Hepatocyte (in vitro differentiated cells): ENCODE results near the gene CTLA4. TPM values are rescaled to one million over a fixed set of nuclear protein-coding genes. Genes with fewer than 3 reads are reported as not detected.

Experiments used
- DNase-seq: peaks from one replicate; pipeline ENCODE4 v3.0.0-alpha.2; 2016; ENCODE audit warnings: low spot score
- H2AFZ ChIP-seq: fragments of 200-600 bp; sonication (generic); 2 replicates; pipeline ENCODE4 v1.6.0; 2016; ENCODE audit warnings: antibody characterized with exemption, mild to moderate bottlenecking
- H3K27ac ChIP-seq: fragments of 200-600 bp; sonication (generic); 2 replicates; pipeline ENCODE4 v1.5.1; 2016; ENCODE audit warnings: mild to moderate bottlenecking
- H3K27me3 ChIP-seq: fragments of 200-600 bp; sonication (generic); 2 replicates; pipeline ENCODE4 v1.6.1; 2016
- H3K36me3 ChIP-seq: fragments of 200-600 bp; sonication (generic); replicated peaks from 2 replicates; pipeline ENCODE4 v1.5.1; 2016; ENCODE audit warnings: low read depth; ENCODE audit not compliant: insufficient read depth
- H3K4me1 ChIP-seq: fragments of 200-600 bp; sonication (generic); 2 replicates; pipeline ENCODE4 v1.5.1; 2016; ENCODE audit warnings: mild to moderate bottlenecking, moderate library complexity; ENCODE audit not compliant: insufficient read depth
- H3K4me2 ChIP-seq: fragments of 200-600 bp; sonication (generic); 2 replicates; pipeline ENCODE4 v1.6.0; 2016
- H3K4me3 ChIP-seq: fragments of 200-600 bp; sonication (generic); 2 replicates; pipeline ENCODE4 v1.5.1; 2016; ENCODE audit warnings: mild to moderate bottlenecking
- H3K79me2 ChIP-seq: fragments of 200-600 bp; sonication (generic); 2 replicates; pipeline ENCODE4 v1.6.0; 2017; ENCODE audit warnings: mild to moderate bottlenecking
- H3K9me2 ChIP-seq: fragments of 200-600 bp; sonication (generic); replicated peaks from 2 replicates; pipeline ENCODE4 v1.6.0; 2017; ENCODE audit warnings: mild to moderate bottlenecking; ENCODE audit not compliant: insufficient read depth
- H3K9me3 ChIP-seq: fragments of 200-600 bp; sonication (generic); 2 replicates; pipeline ENCODE4 v1.5.1; 2016; ENCODE audit warnings: low read depth, mild to moderate bottlenecking
- H4K20me1 ChIP-seq: fragments of 200-600 bp; sonication (generic); 2 replicates; pipeline ENCODE4 v1.6.0; 2016; ENCODE audit warnings: mild to moderate bottlenecking; ENCODE audit not compliant: insufficient read depth, poor library complexity, severe bottlenecking
- CTCF ChIP-seq: fragments of 200-600 bp; sonication (generic); IDR thresholded peaks from 2 replicates; pipeline ENCODE4 v1.5.1; 2016; ENCODE audit warnings: antibody characterized with exemption, mild to moderate bottlenecking; ENCODE audit not compliant: poor library complexity
- EZH2 ChIP-seq: fragments of 200-600 bp; sonication (generic); IDR thresholded peaks from 2 replicates; pipeline ENCODE4 v1.6.1; 2016; ENCODE audit warnings: antibody characterized with exemption, mild to moderate bottlenecking, borderline replicate concordance
- EZH2phosphoT487 ChIP-seq: fragments of 200-600 bp; sonication (generic); IDR thresholded peaks from one replicate; pipeline ENCODE4 v1.6.1; 2018; ENCODE audit warnings: antibody characterized with exemption, mild to moderate bottlenecking, low read depth, moderate library complexity; ENCODE audit not compliant: unreplicated experiment, severe bottlenecking
- WGBS: methylation state at CpG from one replicate; pipeline ENCODE4 v1.1.6; 2016; ENCODE audit warnings: low lambda C conversion rate; ENCODE audit errors: missing lambda C conversion rate; 5-methylcytosine and 5-hydroxymethylcytosine counted together
- polyA plus RNA-seq: library from polyadenylated mRNA; unstranded; fragments of >200 nt; fragmentation: Nextera tagmentation; extraction: Ambion mirVana; gene quantifications from 2 replicates; pipeline ENCODE4 v1.2.1, GENCODE V29; 2016
- total RNA-seq: library from RNA; depleted of rRNA; stranded (reverse); fragments of >200 nt; gene quantifications from 2 replicates; pipeline ENCODE4 v1.2.3, GENCODE V29; 2014

CTLA4 gene
- total and polyA plus RNA-seq, 2 experiments from 2014 or later = not detected

- no peak overlapping the region for H3K4me2 ChIP-seq
- H3K27ac ChIP-seq = no peak overlapping the region
- H3K4me3 ChIP-seq = no peak overlapping the region
- DNase-seq = no peak
- no peaks in the 10 kb centered on the region for H3K4me1 ChIP-seq
- peaks cover 3% of the 10 kb centered on the region for H3K27me3 ChIP-seq
- 94% methylated on average over 2 of the region's 2 CpGs for WGBS
- no peaks in the 10 kb centered on the region for H4K20me1 ChIP-seq
- H3K36me3 ChIP-seq = no peaks in the 10 kb centered on the region
- no peaks in the 10 kb centered on the region for H3K9me2 ChIP-seq
- no peaks in the 10 kb centered on the region for H3K9me3 ChIP-seq
- no peak for TF ChIP-seq CTCF
- no peak for TF ChIP-seq EZH2phosphoT487
- TF ChIP-seq EZH2 = no peak
- no peak overlapping the region for H2AFZ ChIP-seq
- H3K79me2 ChIP-seq = no peaks in the 10 kb centered on the region
Measured at GRCh38 chr2:203820969-203821368, 46.6 kb upstream of the CTLA4 start.

GRCh38 chr2:203822240-203822639 is 45.3 kb upstream of the CTLA4 start:
- Histone ChIP-seq H3K9me3 (no peaks in the 10 kb centered on the region), H3K27ac (no peak overlapping the region), H3K4me1 (no peaks in the 10 kb centered on the region), H4K20me1 (no peaks in the 10 kb centered on the region), H3K79me2 (no peaks in the 10 kb centered on the region), H3K4me2 (no peak overlapping the region), H3K4me3 (no peak overlapping the region), H3K9me2 (no peaks in the 10 kb centered on the region), H3K36me3 (no peaks in the 10 kb centered on the region), H2AFZ (no peak overlapping the region), H3K27me3 (peaks cover under 1% of the 10 kb centered on the region)
- no peak for TF ChIP-seq EZH2phosphoT487
- no peak for DNase-seq
- 92% methylated on average over 6 of the region's 6 CpGs for whole genome bisulfite sequencing

GRCh38 chr2:203823173-203823572 is 44.4 kb upstream of the CTLA4 start:
- TF ChIP-seq EZH2 (no peak), CTCF (no peak), EZH2phosphoT487 (no peak)
- no peaks in the 10 kb centered on the region for H3K9me2 ChIP-seq
- no peaks in the 10 kb centered on the region for H3K36me3 ChIP-seq
- no peaks in the 10 kb centered on the region for H4K20me1 ChIP-seq
- no peak for DNase-seq
- no peaks in the 10 kb centered on the region for H3K4me1 ChIP-seq
- no peaks in the 10 kb centered on the region for H3K79me2 ChIP-seq
- H3K27me3 ChIP-seq = no peaks in the 10 kb centered on the region
- no peaks in the 10 kb centered on the region for H3K9me3 ChIP-seq
- WGBS = 91% methylated on average over 3 of the region's 3 CpGs
- H3K27ac ChIP-seq = no peak overlapping the region
- H3K4me2 ChIP-seq = no peak overlapping the region
- no peak overlapping the region for H3K4me3 ChIP-seq
- no peak overlapping the region for H2AFZ ChIP-seq

GRCh38 chr2:203824057-203824456 is 43.5 kb upstream of the CTLA4 start:
- Histone ChIP-seq H3K4me2 (no peak overlapping the region), H3K9me3 (no peaks in the 10 kb centered on the region), H3K9me2 (no peaks in the 10 kb centered on the region), H3K4me1 (no peaks in the 10 kb centered on the region), H2AFZ (no peak overlapping the region), H3K4me3 (no peak overlapping the region), H3K36me3 (no peaks in the 10 kb centered on the region), H4K20me1 (no peaks in the 10 kb centered on the region), H3K27me3 (no peaks in the 10 kb centered on the region), H3K79me2 (no peaks in the 10 kb centered on the region), H3K27ac (no peak overlapping the region)
- no peak for DNase-seq
- 93% methylated on average over 4 of the region's 4 CpGs for WGBS
- TF ChIP-seq EZH2phosphoT487 = no peak
- no peak for TF ChIP-seq CTCF
- no peak for TF ChIP-seq EZH2
